Kidney capillary endothelial cell (primary cell): ENCODE measurements around the gene NAA15.
"Not testable (repeated sequence)": the region's sequence is repeated elsewhere in the genome, so short reads cannot be mapped to it uniquely, and the experiment has no call there.

Experiments
- DNase-seq: peaks from one replicate; pipeline ENCODE4 v3.0.0-alpha.2; 2018; ENCODE audit warnings: low spot score

NAA15 gene

GRCh38 chr4:139451997-139452396 lies 150.7 kb downstream of the NAA15 start:
- DNase-seq: no peak

- DNase-seq: peak; percentile 60
Observed at GRCh38 chr4:139453041-139453370, 151.7 kb downstream of the NAA15 start.

- DNase-seq: peak; percentile 96
Observed at GRCh38 chr4:139453371-139454110, 152.2 kb downstream of the NAA15 start.

GRCh38 chr4:139454111-139455045 lies 153.1 kb downstream of the NAA15 start, which contains the start of gene RAB33B:
RAB33B (plus strand) TSS chr4:139454121; CDS start chr4:139454196, 75 bp downstream.
- DNase-seq: no peak

GRCh38 chr4:139455126-139455538 lies 153.8 kb downstream of the NAA15 start:
- DNase-seq: no peak

- DNase-seq: no peak
Observed at GRCh38 chr4:139457318-139457717, 156.0 kb downstream of the NAA15 start.

GRCh38 chr4:139458543-139458942 lies 157.2 kb downstream of the NAA15 start:
- no peak for DNase-seq

GRCh38 chr4:139458999-139459398 lies 157.7 kb downstream of the NAA15 start:
- DNase-seq: no peak

- no peak for DNase-seq
Observed at GRCh38 chr4:139460565-139460964, 159.3 kb downstream of the NAA15 start.

GRCh38 chr4:139461022-139461628 lies 159.8 kb downstream of the NAA15 start:
- no peak for DNase-seq

GRCh38 chr4:139464512-139464911 lies 163.2 kb downstream of the NAA15 start:
- not testable (repeated sequence) for DNase-seq

- DNase-seq: no peak
Observed at GRCh38 chr4:139465922-139466321, 164.6 kb downstream of the NAA15 start.

GRCh38 chr4:139468756-139469155 lies 167.5 kb downstream of the NAA15 start:
- DNase-seq: not testable (repeated sequence)

GRCh38 chr4:139469216-139469615 lies 167.9 kb downstream of the NAA15 start:
- no peak for DNase-seq
